ENCODE measurements around the gene PCCA.

The PCCA gene

GRCh38 chr13:100301418-100301817, 212.5 kb downstream of the PCCA start:
- TF ChIP-seq CTCF (IDR thresholded peaks at IDR 0.05; ENCODE audit: low read length) (no peak), EZH2 (IDR thresholded peaks at IDR 0.05; ENCODE audit: borderline replicate concordance, low read length) (no peak)
- H3K36me3 ChIP-seq (ENCODE audit: insufficient read depth, low read length), result no peaks in the 10 kb centered on the region
- no peaks in the 10 kb centered on the region for H4K20me1 ChIP-seq (ENCODE audit: insufficient read depth, low read length)
- H3K9me3 ChIP-seq (ENCODE audit: low read length), result no peaks in the 10 kb centered on the region
- no peak overlapping the region for H3K4me2 ChIP-seq (ENCODE audit: low read length)
- no peak overlapping the region for H3K9ac ChIP-seq (ENCODE audit: low read length)
- no peaks in the 10 kb centered on the region for H3K79me2 ChIP-seq (ENCODE audit: insufficient read depth, low read length)
- no peak overlapping the region for H3K27ac ChIP-seq (ENCODE audit: low read depth, low read length, poor library complexity, severe bottlenecking)
- no peak overlapping the region for H3K4me3 ChIP-seq (ENCODE audit: low read depth, low read length, poor library complexity, severe bottlenecking)
- no peaks in the 10 kb centered on the region for H3F3A ChIP-seq (ENCODE audit: insufficient read depth, low read length)
- H3K4me1 ChIP-seq (ENCODE audit: insufficient read depth, low read length, severe bottlenecking), result no peaks in the 10 kb centered on the region
- H3K27me3 ChIP-seq (ENCODE audit: insufficient read depth, low read length), result no peaks in the 10 kb centered on the region
- no peaks in the 10 kb centered on the region for H3K9me2 ChIP-seq (ENCODE audit: low read depth, low read length)
- H2AFZ ChIP-seq (ENCODE audit: low read length), result no peak overlapping the region

- no peaks in the 10 kb centered on the region for H3K27me3 ChIP-seq (ENCODE audit: insufficient read depth, low read length)
- H3K36me3 ChIP-seq (ENCODE audit: insufficient read depth, low read length), result no peaks in the 10 kb centered on the region
- H4K20me1 ChIP-seq (ENCODE audit: insufficient read depth, low read length), result no peaks in the 10 kb centered on the region
- H3K4me1 ChIP-seq (ENCODE audit: insufficient read depth, low read length, severe bottlenecking), result no peaks in the 10 kb centered on the region
- TF ChIP-seq CTCF (IDR thresholded peaks at IDR 0.05; ENCODE audit: low read length) (no peak), EZH2 (IDR thresholded peaks at IDR 0.05; ENCODE audit: borderline replicate concordance, low read length) (no peak)
- no peaks in the 10 kb centered on the region for H3K9me3 ChIP-seq (ENCODE audit: low read length)
- H3F3A ChIP-seq (ENCODE audit: insufficient read depth, low read length), result no peaks in the 10 kb centered on the region
- no peak overlapping the region for H3K9ac ChIP-seq (ENCODE audit: low read length)
- H2AFZ ChIP-seq (ENCODE audit: low read length), result no peak overlapping the region
- no peaks in the 10 kb centered on the region for H3K79me2 ChIP-seq (ENCODE audit: insufficient read depth, low read length)
- H3K27ac ChIP-seq (ENCODE audit: low read depth, low read length, poor library complexity, severe bottlenecking), result no peak overlapping the region
- H3K9me2 ChIP-seq (ENCODE audit: low read depth, low read length), result no peaks in the 10 kb centered on the region
- H3K4me2 ChIP-seq (ENCODE audit: low read length), result no peak overlapping the region
- H3K4me3 ChIP-seq (ENCODE audit: low read depth, low read length, poor library complexity, severe bottlenecking), result no peak overlapping the region
Measured at GRCh38 chr13:100302391-100302790, 213.5 kb downstream of the PCCA start.

- Histone ChIP-seq H3K79me2 (ENCODE audit: insufficient read depth, low read length) (no peaks in the 10 kb centered on the region), H3K9me3 (ENCODE audit: low read length) (no peaks in the 10 kb centered on the region), H3K9ac (ENCODE audit: low read length) (no peak overlapping the region), H2AFZ (ENCODE audit: low read length) (no peak overlapping the region), H3K27ac (ENCODE audit: low read depth, low read length, poor library complexity, severe bottlenecking) (no peak overlapping the region), H3K4me2 (ENCODE audit: low read length) (no peak overlapping the region), H3K36me3 (ENCODE audit: insufficient read depth, low read length) (no peaks in the 10 kb centered on the region), H4K20me1 (ENCODE audit: insufficient read depth, low read length) (no peaks in the 10 kb centered on the region), H3F3A (ENCODE audit: insufficient read depth, low read length) (no peaks in the 10 kb centered on the region), H3K4me1 (ENCODE audit: insufficient read depth, low read length, severe bottlenecking) (no peaks in the 10 kb centered on the region), H3K27me3 (ENCODE audit: insufficient read depth, low read length) (no peaks in the 10 kb centered on the region), H3K4me3 (ENCODE audit: low read depth, low read length, poor library complexity, severe bottlenecking) (no peak overlapping the region), H3K9me2 (ENCODE audit: low read depth, low read length) (no peaks in the 10 kb centered on the region)
- no peak for TF ChIP-seq CTCF (IDR thresholded peaks at IDR 0.05; ENCODE audit: low read length)
- no peak for TF ChIP-seq EZH2 (IDR thresholded peaks at IDR 0.05; ENCODE audit: borderline replicate concordance, low read length)
Measured at GRCh38 chr13:100304229-100304628, 215.3 kb downstream of the PCCA start.

Measured in OCI-LY1 (cell line).